Activated CD8-positive, alpha-beta memory T cell treated with anti-CD3 and anti-CD28 coated beads for 36 hours (primary cell): ENCODE data around the gene NUP107. TPM values are rescaled to one million over a fixed set of nuclear protein-coding genes. Genes with fewer than 3 reads are reported as not detected.

ENCODE experiments used
- CTCF ChIA-PET: fragments of 350-600 bp; sonication (Branson Sonifier 250); formaldehyde crosslinking; loops from one replicate; lab custom pipeline; 2021; ENCODE audit warnings: antibody characterized with exemption; lab: Charles Lee
- POLR2A ChIA-PET: fragments of 350-600 bp; sonication (Branson Sonifier 250); formaldehyde crosslinking; loops from one replicate; lab custom pipeline; 2021; ENCODE audit warnings: antibody characterized with exemption; lab: Charles Lee
- total RNA-seq, 2 experiments: library from RNA; stranded (reverse); gene quantifications; one replicate each; pipeline ENCODE4 v1.2.3, GENCODE V29; 2021

NUP107 gene
- total RNA-seq: 100 to 1,000 TPM; 149 to 151 TPM

- POLR2A ChIA-PET: interaction anchor here (0.5 to 1.0 kb wide), 2 partner anchors 314 to 322 kb away, joined by 3 to 6 read pairs; no protein-coding TSS in a partner anchor
- CTCF ChIA-PET: interaction anchor here (0.6 kb wide), 1 partner anchor 16 kb away, joined by 3 read pairs; no protein-coding TSS in a partner anchor
Measured at GRCh38 chr12:68686595-68687521, at the start of gene NUP107. NUP107 (plus strand) TSS chr12:68686978; CDS start chr12:68687066, 88 bp downstream.

DNA sequence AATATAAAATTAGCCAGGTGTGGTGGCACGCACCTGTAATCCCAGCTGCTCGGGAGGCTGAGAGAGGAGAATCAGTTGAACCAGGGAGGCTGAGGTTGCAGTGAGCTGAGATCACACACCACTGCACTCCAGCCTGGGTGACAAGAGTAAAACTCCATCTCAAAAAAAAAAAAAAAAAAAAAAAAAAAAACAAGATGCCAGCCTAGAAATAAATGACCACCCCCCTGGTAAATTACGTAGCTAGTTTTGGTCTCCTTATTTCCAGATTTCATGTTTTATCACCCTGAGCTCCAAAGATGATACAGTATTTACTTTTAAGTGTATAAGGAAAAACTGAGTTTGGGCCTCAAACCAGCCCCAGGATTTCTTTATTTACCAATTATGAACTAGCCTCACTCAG lies 49.3 kb upstream of the NUP107 start:
- POLR2A ChIA-PET: interaction anchor here (0.7 to 1.0 kb wide), 3 partner anchors 25 to 284 kb away, joined by 3 to 8 read pairs (median 7); partner anchors contain the start of gene RAP1B
- CTCF ChIA-PET: interaction anchor here (0.6 kb wide), 2 partner anchors 8 to 326 kb away, joined by 3 to 6 read pairs; no protein-coding TSS in a partner anchor

GRCh38 chr12:68638171-68638570 lies 48.6 kb upstream of the NUP107 start:
- POLR2A ChIA-PET: interaction anchor here (0.7 to 1.0 kb wide), 2 partner anchors 24 to 28 kb away, joined by 3 to 8 read pairs; partner anchors contain the start of gene RAP1B
- CTCF ChIA-PET: interaction anchor here (0.6 kb wide), 1 partner anchor 8 kb away, joined by 3 read pairs; no protein-coding TSS in a partner anchor

- ChIA-PET POLR2A (no interaction called here), CTCF (no interaction called here)
Measured at GRCh38 chr12:68638721-68639395, 47.9 kb upstream of the NUP107 start.

DNA sequence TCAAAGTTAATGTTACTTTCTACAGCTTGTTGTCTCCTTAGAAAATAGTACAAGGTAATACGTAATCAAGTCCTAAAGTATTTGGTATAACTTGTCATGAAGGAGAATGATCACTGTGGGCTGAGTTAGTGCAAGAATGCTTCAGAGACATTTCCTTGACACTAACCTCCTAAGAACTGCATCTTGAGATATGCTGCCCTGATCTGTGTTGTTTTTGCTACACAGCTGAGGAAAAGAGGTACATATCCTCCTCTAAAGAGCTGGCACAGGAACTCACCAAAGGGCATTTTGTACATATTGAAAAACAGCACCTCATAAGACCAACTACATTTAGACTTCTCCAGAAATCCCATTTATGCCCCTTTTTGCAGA lies 47.4 kb upstream of the NUP107 start:
- POLR2A ChIA-PET: no interaction called here
- CTCF ChIA-PET: no interaction called here

DNA sequence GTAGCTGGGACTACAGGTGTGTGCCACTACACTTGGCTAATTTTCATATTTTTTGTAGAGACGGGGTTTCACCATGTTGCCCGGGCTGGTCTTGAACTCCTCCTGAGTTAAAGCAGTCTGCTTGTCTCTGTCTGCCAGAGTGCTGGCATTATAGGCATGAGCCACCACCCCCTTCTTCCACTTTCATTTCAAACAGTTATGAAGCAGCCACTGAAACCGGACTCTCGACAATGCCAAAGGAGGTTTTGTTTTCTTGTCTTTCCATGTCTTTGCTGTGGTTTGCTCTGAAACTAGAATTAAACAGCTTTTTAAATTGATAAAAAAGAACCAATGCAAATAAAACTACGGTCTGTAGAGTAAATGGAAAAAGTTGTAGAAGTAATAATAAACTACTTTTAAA lies 45.6 kb upstream of the NUP107 start:
- ChIA-PET POLR2A (interaction anchor here (0.6 to 1.1 kb wide), 3 partner anchors 23 to 276 kb away, joined by 3 to 6 read pairs (median 3); no protein-coding TSS in a partner anchor), CTCF (no interaction called here)

DNA sequence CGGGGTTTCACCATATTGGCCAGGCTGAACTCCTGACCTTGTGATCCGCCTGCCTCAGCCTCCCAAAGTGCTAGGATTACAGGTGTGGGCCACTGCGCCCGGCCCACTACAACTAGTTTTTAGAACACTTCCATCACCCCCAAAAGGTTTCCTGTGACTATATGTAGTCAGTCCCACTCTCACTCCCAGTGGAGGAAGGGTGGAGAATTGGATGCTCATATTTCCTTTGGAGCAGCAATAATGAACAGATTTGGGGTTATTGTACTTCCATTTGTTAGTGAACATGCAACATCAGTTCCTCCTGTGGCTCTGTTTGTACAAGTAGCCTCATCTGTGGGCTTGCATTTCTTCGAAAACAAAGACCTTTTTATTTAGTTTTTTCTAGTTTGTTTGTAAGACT lies 40.3 kb upstream of the NUP107 start:
- POLR2A ChIA-PET: interaction anchor here (0.5 kb wide), 1 partner anchor 51 kb away, joined by 4 read pairs; no protein-coding TSS in a partner anchor
- CTCF ChIA-PET: interaction anchor here (1.5 kb wide), 1 partner anchor 288 kb away, joined by 3 read pairs; no protein-coding TSS in a partner anchor

DNA sequence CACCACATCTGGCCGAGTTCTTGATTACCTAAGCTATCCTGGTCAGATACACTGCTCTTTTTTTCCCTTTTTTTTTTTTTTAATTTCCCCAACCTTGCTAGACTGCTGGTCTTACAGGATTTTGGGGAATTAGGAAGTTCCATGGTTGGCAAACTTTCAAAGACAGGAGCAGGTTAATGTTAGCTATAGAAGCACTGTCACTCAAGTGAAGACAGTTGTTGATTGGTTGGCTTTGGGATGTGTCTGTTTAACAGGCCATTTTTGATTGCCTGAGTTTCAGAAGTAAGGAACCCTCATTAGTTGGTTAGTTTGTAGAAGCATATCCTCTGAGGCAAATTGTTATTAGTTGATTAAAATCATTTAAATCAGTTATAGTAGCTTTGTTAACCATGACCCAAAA lies 39.3 kb upstream of the NUP107 start:
- POLR2A ChIA-PET: no interaction called here

DNA sequence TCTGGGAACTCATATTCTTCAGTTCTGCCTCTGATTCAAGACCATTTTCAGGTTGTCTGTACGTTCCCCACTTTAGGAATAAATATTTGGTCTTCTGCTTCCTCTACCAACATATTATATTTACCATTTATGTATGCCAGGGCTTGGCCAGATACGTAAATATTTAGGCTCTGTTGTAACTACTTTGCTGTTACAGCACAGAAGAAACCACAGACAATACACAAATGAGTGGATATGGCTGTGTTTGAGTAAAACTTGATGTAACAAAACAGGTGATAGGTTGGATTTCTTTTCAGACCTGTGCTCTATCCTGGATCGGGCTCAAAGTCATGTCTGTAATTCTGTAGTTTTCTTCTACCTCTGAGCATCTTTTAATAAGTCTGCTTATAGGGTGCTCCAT lies 38.6 kb upstream of the NUP107 start:
- POLR2A ChIA-PET: no interaction called here

More for the DNA sequence above, 39.3 kb upstream of the NUP107 start:
- CTCF ChIA-PET: interaction anchor here (0.6 kb wide), 1 partner anchor 171 kb away, joined by 3 read pairs; no protein-coding TSS in a partner anchor

GRCh38 chr12:68665016-68665569 lies 21.7 kb upstream of the NUP107 start:
- ChIA-PET POLR2A (no interaction called here), CTCF (no interaction called here)

More for the DNA sequence above, 38.6 kb upstream of the NUP107 start:
- CTCF ChIA-PET: no interaction called here

- ChIA-PET POLR2A (no interaction called here), CTCF (no interaction called here)
Measured at GRCh38 chr12:68667291-68667690, 19.5 kb upstream of the NUP107 start.

DNA sequence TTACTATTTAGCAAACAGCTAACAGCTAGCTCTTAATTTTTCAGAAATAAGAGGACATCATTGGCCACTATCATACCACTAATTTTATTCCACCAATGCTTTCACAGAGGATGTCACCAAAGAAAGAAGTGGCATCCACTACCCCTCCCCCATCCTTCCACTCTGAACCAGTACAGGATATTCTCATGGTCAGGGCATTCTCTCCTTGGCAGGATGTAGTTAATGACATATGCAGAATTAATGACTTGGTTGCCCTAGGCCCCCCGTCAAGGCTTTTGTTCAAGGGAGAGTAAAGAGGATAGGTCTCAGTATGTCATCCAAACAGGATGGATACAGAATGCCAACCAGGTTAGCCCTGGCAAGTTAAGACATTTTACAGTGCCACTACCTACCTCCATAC lies 18.9 kb upstream of the NUP107 start:
- CTCF ChIA-PET: no interaction called here
- POLR2A ChIA-PET: no interaction called here

DNA sequence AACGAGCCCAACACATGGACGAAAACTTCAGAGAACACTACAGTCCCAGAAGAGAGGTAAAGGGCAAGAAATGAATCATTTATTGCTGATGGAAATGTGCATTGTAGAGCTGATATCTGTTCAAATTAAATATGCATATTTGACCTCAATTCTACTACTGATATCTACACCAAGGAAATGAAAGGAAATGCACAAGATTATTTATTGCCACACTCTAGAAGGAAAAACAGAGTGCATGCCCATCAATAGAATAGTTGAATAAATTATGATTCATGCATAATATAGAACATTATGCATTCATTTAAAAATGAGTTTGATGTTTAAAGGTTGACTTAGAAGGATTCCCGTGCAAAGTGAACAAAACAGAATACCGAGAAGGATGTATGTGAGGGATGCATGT lies 15.6 kb upstream of the NUP107 start:
- POLR2A ChIA-PET: interaction anchor here (0.7 kb wide), 1 partner anchor 14 kb away, joined by 9 read pairs; no protein-coding TSS in a partner anchor
- CTCF ChIA-PET: no interaction called here

- ChIA-PET POLR2A (interaction anchor here (0.7 kb wide), 1 partner anchor 61 kb away, joined by 3 read pairs; no protein-coding TSS in a partner anchor), CTCF (interaction anchor here (1.2 kb wide), 1 partner anchor 7 kb away, joined by 3 read pairs; no protein-coding TSS in a partner anchor)
Measured at GRCh38 chr12:68673788-68674187, 13.0 kb upstream of the NUP107 start.

GRCh38 chr12:68674376-68674775 lies 12.4 kb upstream of the NUP107 start:
- POLR2A ChIA-PET: no interaction called here
- CTCF ChIA-PET: no interaction called here

GRCh38 chr12:68675101-68675842 lies 11.5 kb upstream of the NUP107 start:
- CTCF ChIA-PET: no interaction called here
- POLR2A ChIA-PET: no interaction called here

DNA sequence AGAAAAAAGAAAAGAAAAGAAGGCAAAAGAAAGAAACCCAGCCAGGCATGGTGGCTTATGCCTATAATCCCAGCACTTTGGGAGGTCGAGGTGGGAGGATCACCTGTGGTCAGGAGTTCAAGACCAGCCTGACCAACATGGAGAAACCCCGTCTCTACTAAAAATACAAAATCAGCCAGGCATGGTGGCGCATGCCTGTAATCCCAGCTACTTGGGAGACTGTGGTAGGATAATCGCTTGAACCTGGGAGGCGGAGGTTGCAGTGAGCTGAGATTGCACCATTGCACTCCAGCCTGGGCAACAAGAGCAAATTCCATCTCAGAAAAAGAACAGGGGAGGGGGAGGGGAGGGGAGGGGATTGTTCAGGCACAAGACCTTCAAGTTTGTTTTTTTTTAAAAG lies 9.9 kb upstream of the NUP107 start:
- POLR2A ChIA-PET: interaction anchor here (0.7 kb wide), 1 partner anchor 112 kb away, joined by 3 read pairs; no protein-coding TSS in a partner anchor
- CTCF ChIA-PET: interaction anchor here (0.9 kb wide), 1 partner anchor 343 kb away, joined by 3 read pairs; no protein-coding TSS in a partner anchor

DNA sequence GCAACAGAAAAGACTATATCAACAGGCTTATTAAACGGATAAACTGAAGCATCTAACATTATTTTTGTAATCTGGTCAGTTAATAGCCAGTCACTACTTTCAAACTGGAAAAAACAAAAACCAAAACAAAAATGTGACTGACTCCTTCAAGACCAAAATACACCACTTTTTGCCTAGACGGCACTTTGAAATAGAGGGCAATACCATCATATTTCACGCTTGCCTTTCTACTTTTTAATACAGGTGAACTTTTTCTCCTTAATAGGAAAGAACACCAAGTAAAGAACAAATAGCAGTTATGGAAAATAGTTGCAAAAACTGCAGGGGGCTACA lies 550 bp upstream of the NUP107 start:
- ChIA-PET CTCF (no interaction called here), POLR2A (interaction anchor here (0.6 to 1.2 kb wide), 3 partner anchors 76 to 321 kb away, joined by 3 to 6 read pairs (median 3); partner anchors contain the start of gene RAP1B)
